HepG2 (cell line): Measurements from ENCODE around the gene DBNDD1. TPM values are rescaled to one million over a fixed set of nuclear protein-coding genes. Genes with fewer than 3 reads are reported as not detected.
A peak's percentile ranks its signal among the peaks of the same experiment; 100 is the strongest.

Experiments
- CREBL2 ChIP-seq: sonication (generic); formaldehyde crosslinking; IDR thresholded peaks from 2 replicates; pipeline ENCODE4 v1.8.1; 2023; ENCODE audit warnings: missing genetic modification reagents, mild to moderate bottlenecking, borderline replicate concordance
- DNMT3B ChIP-seq: conservative IDR thresholded peaks from 2 replicates; pipeline ENCODE4 v1.6.1; 2016; ENCODE audit warnings: missing biosample characterization, control low read depth
- GTF3A ChIP-seq: sonication (generic); formaldehyde crosslinking; conservative IDR thresholded peaks from 2 replicates; pipeline ENCODE4 v1.4.0; 2020; ENCODE audit warnings: mild to moderate bottlenecking, missing genetic modification reagents
- JUND ChIP-seq: sonication (generic); formaldehyde crosslinking; IDR thresholded peaks from 2 replicates; pipeline ENCODE4 v1.8.0; 2022; ENCODE audit warnings: mild to moderate bottlenecking, missing genetic modification reagents
- MAFG ChIP-seq: sonication (generic); formaldehyde crosslinking; IDR thresholded peaks from 2 replicates; pipeline ENCODE4 v1.5.1; 2020; ENCODE audit warnings: mild to moderate bottlenecking, missing genetic modification reagents
- RBM22 ChIP-seq: fragments of 200-400 bp; formaldehyde crosslinking; optimal IDR thresholded peaks from 2 replicates; pipeline ENCODE3; 2017; ENCODE audit warnings: mild to moderate bottlenecking, low read length, moderate library complexity
- SAP130 ChIP-seq: IDR thresholded peaks from 2 replicates; pipeline ENCODE4 v1.6.1; 2016; ENCODE audit warnings: low read depth
- SMAD1 ChIP-seq: sonication (generic); formaldehyde crosslinking; IDR thresholded peaks from 2 replicates; pipeline ENCODE4 v1.4.0; 2020; ENCODE audit warnings: missing genetic modification reagents, low read depth, mild to moderate bottlenecking, borderline replicate concordance
- STAG1 ChIP-seq: sonication (generic); formaldehyde crosslinking; IDR thresholded peaks from 2 replicates; pipeline ENCODE4 v1.4.0; 2020; ENCODE audit warnings: missing genetic modification reagents
- STAT5B ChIP-seq: sonication (generic); formaldehyde crosslinking; IDR thresholded peaks from 2 replicates; pipeline ENCODE4 v1.4.0; 2020; ENCODE audit warnings: missing genetic modification reagents
- TFAP4 ChIP-seq: sonication (generic); IDR thresholded peaks from 2 replicates; pipeline ENCODE4 v1.6.1; 2016; ENCODE audit warnings: low read depth, borderline replicate concordance
- ZBTB40 ChIP-seq, 2 experiments: fragments of 450-650 bp in 1 of 2; sonication (generic) in 1 of 2; formaldehyde crosslinking in 1 of 2; IDR thresholded peaks; 2 replicates each; pipeline versions ENCODE4 v1.6.1 to v1.8.0; 2016 to 2022; ENCODE audit warnings: antibody characterized with exemption in 1 of 2, mild to moderate bottlenecking in 1 of 2, missing genetic modification reagents in 1 of 2
- ZNF275 ChIP-seq: sonication (generic); formaldehyde crosslinking; IDR thresholded peaks from 2 replicates; pipeline ENCODE4 v1.8.0; 2022; ENCODE audit warnings: missing genetic modification reagents, mild to moderate bottlenecking, inconsistent platforms, borderline replicate concordance
- ZNF605 ChIP-seq: sonication (generic); formaldehyde crosslinking; IDR thresholded peaks from 2 replicates; pipeline ENCODE4 v1.8.0; 2022; ENCODE audit warnings: mild to moderate bottlenecking, missing genetic modification reagents
- ZNF615 ChIP-seq: sonication (generic); formaldehyde crosslinking; IDR thresholded peaks from 2 replicates; pipeline ENCODE4 v1.5.0; 2020; ENCODE audit warnings: mild to moderate bottlenecking, missing genetic modification reagents, borderline replicate concordance
- ZNF703 ChIP-seq: sonication (generic); formaldehyde crosslinking; IDR thresholded peaks from 2 replicates; pipeline ENCODE4 v1.5.1; 2020; ENCODE audit warnings: missing genetic modification reagents, mild to moderate bottlenecking, moderate library complexity, borderline replicate concordance
- ZNF720 ChIP-seq: sonication (generic); formaldehyde crosslinking; IDR thresholded peaks from 2 replicates; pipeline ENCODE4 v1.4.0; 2020; ENCODE audit warnings: missing genetic modification reagents
- ZNF746 ChIP-seq: sonication (generic); formaldehyde crosslinking; IDR thresholded peaks from 2 replicates; pipeline ENCODE4 v1.8.0; 2022; ENCODE audit warnings: mild to moderate bottlenecking, missing genetic modification reagents
- polyA plus RNA-seq, 8 experiments: library from polyadenylated mRNA; depleted of rRNA in 3 of 8; stranded (reverse) in 7 of 8; unstranded in 1 of 8; fragments of >200 nt; fragmentation: Illumina TruSeq in 4 of 8; extraction: Trizol in 4 of 8; gene quantifications; 2 replicates each; pipeline versions ENCODE4 v1.2.1 to v1.2.3, GENCODE V29; 2011 to 2016; ENCODE audit warnings: low read depth in 4 of 8, missing spikeins in 1 of 8, mixed read lengths in 1 of 8; ENCODE audit not compliant: insufficient read depth in 1 of 8
- total RNA-seq, 5 experiments: library from RNA; depleted of rRNA; stranded (reverse); fragments of >200 nt; fragmentation: Illumina TruSeq; extraction: Trizol; gene quantifications; 2 replicates each; pipeline ENCODE4 v1.2.3, GENCODE V29; 2016; ENCODE audit warnings: low read depth in 1 of 5

Gene DBNDD1
- total and polyA plus RNA-seq, 2 of the 13 experiments (the other 11 are each of a cell fraction or from before 2014, with no cell fraction given) = 17.0 to 40.4 TPM

- 0 out of 2 replicates have a peak, but pooled peaks have one; percentile 52 for TF ChIP-seq ZNF275
- peak; percentile 41; the same call in 1 of the 2 replicates for TF ChIP-seq ZNF605
- TF ChIP-seq SAP130 (CRISPR knock-in tag) = peak; percentile 84
- TF ChIP-seq STAG1 (CRISPR knock-in tag) = no peak; the same call in 1 of the 2 replicates
- TF ChIP-seq MAFG (CRISPR knock-in tag) = peak; percentile 58; the same call in 1 of the 2 replicates
- TF ChIP-seq ZNF720 (CRISPR knock-in tag) = no peak
- no peak for TF ChIP-seq DNMT3B (CRISPR knock-in tag)
- TF ChIP-seq ZBTB40 (IDR thresholded peaks at IDR 0.05) = no peak
- peak; percentile 71 for TF ChIP-seq ZBTB40 (CRISPR knock-in tag; IDR thresholded peaks at IDR 0.05)
- no peak for TF ChIP-seq SMAD1 (CRISPR knock-in tag)
- peak; percentile 50; the same call in 1 of the 2 replicates for TF ChIP-seq ZNF703 (CRISPR knock-in tag)
- peak; percentile 89; the same call in 1 of the 2 replicates for TF ChIP-seq TFAP4
- TF ChIP-seq STAT5B = no peak
- TF ChIP-seq RBM22 = no peak
- TF ChIP-seq JUND = no peak
- TF ChIP-seq CREBL2 (CRISPR knock-in tag) = no peak
- TF ChIP-seq ZNF746 (CRISPR knock-in tag) = peak; percentile 79
- no peak for TF ChIP-seq ZNF615 (CRISPR knock-in tag)
- no peak for TF ChIP-seq GTF3A (CRISPR knock-in tag)
Measured at GRCh38 chr16:90046971-90047713, 27.9 kb upstream of the DBNDD1 start (continued).
